ENCODE data around the gene INHBE.

Gene INHBE

GRCh38 chr12:57473886-57474285, 18.8 kb downstream of the INHBE start:
- TF ChIP-seq ISL1 (CRISPR knock-in tag; IDR thresholded peaks at IDR 0.05) (no peak), ZC3H10 (CRISPR knock-in tag; IDR thresholded peaks at IDR 0.05) (no peak), TOX (CRISPR knock-in tag; IDR thresholded peaks at IDR 0.05; ENCODE audit: borderline replicate concordance) (no peak), ARNTL (CRISPR knock-in tag; IDR thresholded peaks at IDR 0.05; ENCODE audit: borderline replicate concordance, low read depth) (no peak), CSRNP3 (CRISPR knock-in tag; IDR thresholded peaks at IDR 0.05) (no peak), TSHZ2 (CRISPR knock-in tag; IDR thresholded peaks at IDR 0.05) (no peak), ZFP3 (CRISPR knock-in tag; IDR thresholded peaks at IDR 0.05) (no peak), CSDC2 (CRISPR knock-in tag; IDR thresholded peaks at IDR 0.05) (no peak), ZFP30 (CRISPR knock-in tag; IDR thresholded peaks at IDR 0.05) (no peak), CREB5 (CRISPR knock-in tag; IDR thresholded peaks at IDR 0.05; ENCODE audit: low read depth) (no peak), ZNF565 (CRISPR knock-in tag; conservative IDR thresholded peaks at IDR 0.05; ENCODE audit: low read depth) (no peak), SNAI2 (CRISPR knock-in tag; IDR thresholded peaks at IDR 0.05) (no peak), OSR1 (CRISPR knock-in tag; IDR thresholded peaks at IDR 0.05) (no peak), GLIS3 (CRISPR knock-in tag; IDR thresholded peaks at IDR 0.05) (no peak), POU6F1 (CRISPR knock-in tag; IDR thresholded peaks at IDR 0.05; ENCODE audit: borderline replicate concordance, low read depth) (no peak), ESRRG (CRISPR knock-in tag; IDR thresholded peaks at IDR 0.05) (no peak), TCF4 (CRISPR knock-in tag; IDR thresholded peaks at IDR 0.05; ENCODE audit: borderline replicate concordance) (no peak), PPARA (CRISPR knock-in tag; IDR thresholded peaks at IDR 0.05; ENCODE audit: borderline replicate concordance) (no peak), RARB (CRISPR knock-in tag; IDR thresholded peaks at IDR 0.05) (no peak)
- no peak for ATAC-seq

- TF ChIP-seq ZNF8 (CRISPR knock-in tag; IDR thresholded peaks at IDR 0.05) (no peak), ZFP30 (CRISPR knock-in tag; IDR thresholded peaks at IDR 0.05) (no peak), ARNTL (CRISPR knock-in tag; IDR thresholded peaks at IDR 0.05; ENCODE audit: borderline replicate concordance, low read depth) (no peak), TSHZ2 (CRISPR knock-in tag; IDR thresholded peaks at IDR 0.05) (no peak), PATZ1 (CRISPR knock-in tag; IDR thresholded peaks at IDR 0.05; ENCODE audit: borderline replicate concordance) (no peak), OSR1 (CRISPR knock-in tag; IDR thresholded peaks at IDR 0.05) (no peak), POU6F1 (CRISPR knock-in tag; IDR thresholded peaks at IDR 0.05; ENCODE audit: borderline replicate concordance, low read depth) (no peak)
Observed at GRCh38 chr12:57474430-57474829, 19.3 kb downstream of the INHBE start.

More at GRCh38 chr12:57474430-57474829, 19.3 kb downstream of the INHBE start:
- ATAC-seq: no peak

All from SK-N-SH treated with all-trans-retinoic acid at 6 μM for 48 hours (cell line).